GM23338 (cell line): ENCODE measurements around the gene ERC2. TPM values are rescaled to one million over a fixed set of nuclear protein-coding genes. Genes with fewer than 3 reads are reported as not detected.
A peak's percentile ranks its signal among the peaks of the same experiment; 100 is the strongest.

Experiments
- ATAC-seq: fragments of 200-7000 bp; cut with Tn5 transposase; 3 replicates; pipeline ENCODE4 v1.9.1; 2020
- DNase-seq: peaks from one replicate; pipeline ENCODE4 v3.0.0-alpha.2; 2015; ENCODE audit warnings: low spot score
- H2AFZ ChIP-seq: fragments of 200-600 bp; sonication (generic); 2 replicates; pipeline ENCODE4 v1.8.0; 2016; ENCODE audit warnings: antibody characterized with exemption, mild to moderate bottlenecking, moderate library complexity
- H3F3A ChIP-seq: fragments of 200-600 bp; sonication (generic); replicated peaks from 2 replicates; pipeline ENCODE4 v1.8.0; 2017; ENCODE audit warnings: antibody characterized with exemption, mixed run types, low read depth
- H3K27ac ChIP-seq: fragments of 200-600 bp; sonication (generic); 2 replicates; pipeline ENCODE4 v1.6.1; 2016; ENCODE audit warnings: low read depth
- H3K27me3 ChIP-seq: fragments of 200-600 bp; sonication (generic); 2 replicates; pipeline ENCODE4 v1.8.0; 2016; ENCODE audit warnings: mild to moderate bottlenecking, mixed run types, moderate library complexity; ENCODE audit not compliant: insufficient read depth
- H3K36me3 ChIP-seq: fragments of 200-600 bp; sonication (generic); 2 replicates; pipeline ENCODE4 v1.8.0; 2016; ENCODE audit warnings: mild to moderate bottlenecking; ENCODE audit not compliant: insufficient read depth
- H3K4me1 ChIP-seq: fragments of 200-600 bp; sonication (generic); 2 replicates; pipeline ENCODE4 v1.8.0; 2016; ENCODE audit warnings: mild to moderate bottlenecking, moderate library complexity; ENCODE audit not compliant: insufficient read depth
- H3K4me2 ChIP-seq: fragments of 200-600 bp; sonication (generic); 2 replicates; pipeline ENCODE4 v1.7.1; 2017; ENCODE audit warnings: mixed run types
- H3K4me3 ChIP-seq: fragments of 200-600 bp; sonication (generic); 2 replicates; pipeline ENCODE4 v1.6.1; 2016; ENCODE audit warnings: mixed run types
- H3K79me2 ChIP-seq: fragments of 200-600 bp; sonication (generic); replicated peaks from 2 replicates; pipeline ENCODE4 v1.8.0; 2017; ENCODE audit warnings: mild to moderate bottlenecking; ENCODE audit not compliant: insufficient read depth
- H3K9me2 ChIP-seq: fragments of 200-600 bp; sonication (generic); 2 replicates; pipeline ENCODE4 v1.8.0; 2017; ENCODE audit not compliant: insufficient read depth
- H4K20me1 ChIP-seq: fragments of 200-600 bp; sonication (generic); replicated peaks from 2 replicates; pipeline ENCODE4 v1.8.0; 2017; ENCODE audit warnings: mild to moderate bottlenecking; ENCODE audit not compliant: insufficient read depth
- H3K27ac Mint-ChIP-seq: 2 replicates; pipeline ENCODE4 v1.8.0; 2020; ENCODE audit warnings: inconsistent platforms, mild to moderate bottlenecking, moderate library complexity, mixed read lengths
- H3K27me3 Mint-ChIP-seq: 3 replicates; pipeline ENCODE4 v1.8.0; 2022; ENCODE audit warnings: low read depth, mild to moderate bottlenecking, moderate library complexity, mixed read lengths, inconsistent platforms; ENCODE audit not compliant: insufficient read depth, poor library complexity
- H3K36me3 Mint-ChIP-seq: 3 replicates; pipeline ENCODE4 v1.8.0; 2021; ENCODE audit warnings: low read depth, mild to moderate bottlenecking, inconsistent platforms, moderate library complexity, mixed read lengths
- H3K4me1 Mint-ChIP-seq: 3 replicates; pipeline ENCODE4 v1.8.0; 2020; ENCODE audit warnings: mild to moderate bottlenecking, inconsistent platforms, mixed read lengths
- H3K4me3 Mint-ChIP-seq: 3 replicates; pipeline ENCODE4 v1.8.0; 2021; ENCODE audit warnings: moderate library complexity, mild to moderate bottlenecking, inconsistent platforms, mixed read lengths
- H3K9me3 Mint-ChIP-seq: 3 replicates; pipeline ENCODE4 v1.8.0; 2020; ENCODE audit warnings: moderate library complexity, mild to moderate bottlenecking, inconsistent platforms, mixed read lengths
- EZH2 ChIP-seq: fragments of 200-600 bp; sonication (generic); IDR thresholded peaks from one replicate; pipeline ENCODE4 v1.8.0; 2017; ENCODE audit warnings: antibody characterized with exemption, mild to moderate bottlenecking, low read depth; ENCODE audit not compliant: unreplicated experiment
- JUNB ChIP-seq: IDR thresholded peaks from one replicate; pipeline ENCODE4 v1.6.1; 2016; ENCODE audit warnings: antibody characterized with exemption; ENCODE audit not compliant: unreplicated experiment
- STAT1 ChIP-seq: IDR thresholded peaks from one replicate; pipeline ENCODE4 v1.6.1; 2016; ENCODE audit warnings: antibody characterized with exemption; ENCODE audit not compliant: unreplicated experiment
- ZNF114 ChIP-seq: fragments of 250-450 bp; sonication (Bioruptor Pico); IDR thresholded peaks from 2 replicates; pipeline ENCODE4 v1.5.0; 2020; ENCODE audit warnings: mild to moderate bottlenecking, moderate library complexity
- polyA plus RNA-seq: library from polyadenylated mRNA; unstranded; fragments of >200 nt; fragmentation: Nextera tagmentation; extraction: Ambion mirVana; gene quantifications from 2 replicates; pipeline ENCODE4 v1.2.1, GENCODE V29; 2016
- total RNA-seq: library from RNA; depleted of rRNA; stranded (reverse); fragments of >200 nt; shearing (Covaris generic); gene quantifications from 2 replicates; pipeline ENCODE4 v1.2.3, GENCODE V29; 2014
- TF ChIP-seq, protein P1 (sequence below): fragments of 250-450 bp; sonication (Bioruptor Pico); IDR thresholded peaks from 2 replicates; pipeline ENCODE4 v1.5.0; 2020; ENCODE audit warnings: mild to moderate bottlenecking, moderate library complexity
- TF ChIP-seq, protein P2 (sequence below): IDR thresholded peaks from one replicate; pipeline ENCODE4 v1.6.1; 2018; ENCODE audit warnings: antibody characterized with exemption; ENCODE audit not compliant: unreplicated experiment

Gene ERC2
- total and polyA plus RNA-seq, 2 experiments from 2014 or later, result 11.8 to 13.7 TPM

- no peak for DNase-seq
- Histone ChIP-seq H4K20me1 (no peaks in the 10 kb centered on the region), H2AFZ (no peak overlapping the region), H3K36me3 (no peaks in the 10 kb centered on the region), H3K27ac (no peak overlapping the region), H3K4me1 (no peaks in the 10 kb centered on the region), H3K4me2 (no peak overlapping the region), H3K9me2 (no peaks in the 10 kb centered on the region), H3K79me2 (no peaks in the 10 kb centered on the region), H3K27me3 (no peaks in the 10 kb centered on the region), H3K4me3 (no peak overlapping the region), H3F3A (no peaks in the 10 kb centered on the region)
- Mint-ChIP-seq H3K9me3 (no peaks in the 10 kb centered on the region), H3K4me1 (peaks cover 5% of the 10 kb centered on the region), H3K27me3 (peaks cover 5% of the 10 kb centered on the region), H3K4me3 (no peak overlapping the region), H3K36me3 (no peaks in the 10 kb centered on the region), H3K27ac (peak overlapping the region; percentile 37; the same call in 1 of the 2 replicates)
- TF ChIP-seq, protein P1, sequence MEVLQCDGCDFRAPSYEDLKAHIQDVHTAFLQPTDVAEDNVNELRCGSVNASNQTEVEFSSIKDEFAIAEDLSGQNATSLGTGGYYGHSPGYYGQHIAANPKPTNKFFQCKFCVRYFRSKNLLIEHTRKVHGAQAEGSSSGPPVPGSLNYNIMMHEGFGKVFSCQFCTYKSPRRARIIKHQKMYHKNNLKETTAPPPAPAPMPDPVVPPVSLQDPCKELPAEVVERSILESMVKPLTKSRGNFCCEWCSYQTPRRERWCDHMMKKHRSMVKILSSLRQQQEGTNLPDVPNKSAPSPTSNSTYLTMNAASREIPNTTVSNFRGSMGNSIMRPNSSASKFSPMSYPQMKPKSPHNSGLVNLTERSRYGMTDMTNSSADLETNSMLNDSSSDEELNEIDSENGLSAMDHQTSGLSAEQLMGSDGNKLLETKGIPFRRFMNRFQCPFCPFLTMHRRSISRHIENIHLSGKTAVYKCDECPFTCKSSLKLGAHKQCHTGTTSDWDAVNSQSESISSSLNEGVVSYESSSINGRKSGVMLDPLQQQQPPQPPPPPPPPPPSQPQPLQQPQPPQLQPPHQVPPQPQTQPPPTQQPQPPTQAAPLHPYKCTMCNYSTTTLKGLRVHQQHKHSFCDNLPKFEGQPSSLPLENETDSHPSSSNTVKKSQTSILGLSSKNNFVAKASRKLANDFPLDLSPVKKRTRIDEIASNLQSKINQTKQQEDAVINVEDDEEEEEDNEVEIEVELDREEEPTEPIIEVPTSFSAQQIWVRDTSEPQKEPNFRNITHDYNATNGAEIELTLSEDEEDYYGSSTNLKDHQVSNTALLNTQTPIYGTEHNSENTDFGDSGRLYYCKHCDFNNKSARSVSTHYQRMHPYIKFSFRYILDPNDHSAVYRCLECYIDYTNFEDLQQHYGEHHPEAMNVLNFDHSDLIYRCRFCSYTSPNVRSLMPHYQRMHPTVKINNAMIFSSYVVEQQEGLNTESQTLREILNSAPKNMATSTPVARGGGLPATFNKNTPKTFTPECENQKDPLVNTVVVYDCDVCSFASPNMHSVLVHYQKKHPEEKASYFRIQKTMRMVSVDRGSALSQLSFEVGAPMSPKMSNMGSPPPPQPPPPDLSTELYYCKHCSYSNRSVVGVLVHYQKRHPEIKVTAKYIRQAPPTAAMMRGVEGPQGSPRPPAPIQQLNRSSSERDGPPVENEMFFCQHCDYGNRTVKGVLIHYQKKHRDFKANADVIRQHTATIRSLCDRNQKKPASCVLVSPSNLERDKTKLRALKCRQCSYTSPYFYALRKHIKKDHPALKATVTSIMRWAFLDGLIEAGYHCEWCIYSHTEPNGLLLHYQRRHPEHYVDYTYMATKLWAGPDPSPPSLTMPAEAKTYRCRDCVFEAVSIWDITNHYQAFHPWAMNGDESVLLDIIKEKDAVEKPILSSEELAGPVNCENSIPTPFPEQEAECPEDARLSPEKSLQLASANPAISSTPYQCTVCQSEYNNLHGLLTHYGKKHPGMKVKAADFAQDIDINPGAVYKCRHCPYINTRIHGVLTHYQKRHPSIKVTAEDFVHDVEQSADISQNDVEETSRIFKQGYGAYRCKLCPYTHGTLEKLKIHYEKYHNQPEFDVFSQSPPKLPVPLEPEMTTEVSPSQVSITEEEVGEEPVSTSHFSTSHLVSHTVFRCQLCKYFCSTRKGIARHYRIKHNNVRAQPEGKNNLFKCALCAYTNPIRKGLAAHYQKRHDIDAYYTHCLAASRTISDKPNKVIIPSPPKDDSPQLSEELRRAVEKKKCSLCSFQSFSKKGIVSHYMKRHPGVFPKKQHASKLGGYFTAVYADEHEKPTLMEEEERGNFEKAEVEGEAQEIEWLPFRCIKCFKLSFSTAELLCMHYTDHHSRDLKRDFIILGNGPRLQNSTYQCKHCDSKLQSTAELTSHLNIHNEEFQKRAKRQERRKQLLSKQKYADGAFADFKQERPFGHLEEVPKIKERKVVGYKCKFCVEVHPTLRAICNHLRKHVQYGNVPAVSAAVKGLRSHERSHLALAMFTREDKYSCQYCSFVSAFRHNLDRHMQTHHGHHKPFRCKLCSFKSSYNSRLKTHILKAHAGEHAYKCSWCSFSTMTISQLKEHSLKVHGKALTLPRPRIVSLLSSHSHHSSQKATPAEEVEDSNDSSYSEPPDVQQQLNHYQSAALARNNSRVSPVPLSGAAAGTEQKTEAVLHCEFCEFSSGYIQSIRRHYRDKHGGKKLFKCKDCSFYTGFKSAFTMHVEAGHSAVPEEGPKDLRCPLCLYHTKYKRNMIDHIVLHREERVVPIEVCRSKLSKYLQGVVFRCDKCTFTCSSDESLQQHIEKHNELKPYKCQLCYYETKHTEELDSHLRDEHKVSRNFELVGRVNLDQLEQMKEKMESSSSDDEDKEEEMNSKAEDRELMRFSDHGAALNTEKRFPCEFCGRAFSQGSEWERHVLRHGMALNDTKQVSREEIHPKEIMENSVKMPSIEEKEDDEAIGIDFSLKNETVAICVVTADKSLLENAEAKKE (CRISPR knock-in tag), result no peak
- TF ChIP-seq EZH2, result no peak
- TF ChIP-seq JUNB, result no peak
- no peak for TF ChIP-seq ZNF114
- TF ChIP-seq, protein P2, sequence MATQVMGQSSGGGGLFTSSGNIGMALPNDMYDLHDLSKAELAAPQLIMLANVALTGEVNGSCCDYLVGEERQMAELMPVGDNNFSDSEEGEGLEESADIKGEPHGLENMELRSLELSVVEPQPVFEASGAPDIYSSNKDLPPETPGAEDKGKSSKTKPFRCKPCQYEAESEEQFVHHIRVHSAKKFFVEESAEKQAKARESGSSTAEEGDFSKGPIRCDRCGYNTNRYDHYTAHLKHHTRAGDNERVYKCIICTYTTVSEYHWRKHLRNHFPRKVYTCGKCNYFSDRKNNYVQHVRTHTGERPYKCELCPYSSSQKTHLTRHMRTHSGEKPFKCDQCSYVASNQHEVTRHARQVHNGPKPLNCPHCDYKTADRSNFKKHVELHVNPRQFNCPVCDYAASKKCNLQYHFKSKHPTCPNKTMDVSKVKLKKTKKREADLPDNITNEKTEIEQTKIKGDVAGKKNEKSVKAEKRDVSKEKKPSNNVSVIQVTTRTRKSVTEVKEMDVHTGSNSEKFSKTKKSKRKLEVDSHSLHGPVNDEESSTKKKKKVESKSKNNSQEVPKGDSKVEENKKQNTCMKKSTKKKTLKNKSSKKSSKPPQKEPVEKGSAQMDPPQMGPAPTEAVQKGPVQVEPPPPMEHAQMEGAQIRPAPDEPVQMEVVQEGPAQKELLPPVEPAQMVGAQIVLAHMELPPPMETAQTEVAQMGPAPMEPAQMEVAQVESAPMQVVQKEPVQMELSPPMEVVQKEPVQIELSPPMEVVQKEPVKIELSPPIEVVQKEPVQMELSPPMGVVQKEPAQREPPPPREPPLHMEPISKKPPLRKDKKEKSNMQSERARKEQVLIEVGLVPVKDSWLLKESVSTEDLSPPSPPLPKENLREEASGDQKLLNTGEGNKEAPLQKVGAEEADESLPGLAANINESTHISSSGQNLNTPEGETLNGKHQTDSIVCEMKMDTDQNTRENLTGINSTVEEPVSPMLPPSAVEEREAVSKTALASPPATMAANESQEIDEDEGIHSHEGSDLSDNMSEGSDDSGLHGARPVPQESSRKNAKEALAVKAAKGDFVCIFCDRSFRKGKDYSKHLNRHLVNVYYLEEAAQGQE, result no peak
- no peak for TF ChIP-seq STAT1
- ATAC-seq, result no peak
These were observed 564.6 kb downstream of the ERC2 start for GRCh38 chr3:55903680-55904079.
